Measurements from ENCODE around the gene SIRT2. TPM values are rescaled to one million over a fixed set of nuclear protein-coding genes. Genes with fewer than 3 reads are reported as not detected.
A peak's percentile ranks its signal among the peaks of the same experiment; 100 is the strongest.
"Not testable (repeated sequence)": the region's sequence is repeated elsewhere in the genome, so short reads cannot be mapped to it uniquely, and the experiment has no call there.

Gene SIRT2
- total RNA-seq, 1 donor from 2014 or later, result 60.1 TPM

GRCh38 chr19:38868551-38868950 is 30.9 kb downstream of the SIRT2 start:
- Histone ChIP-seq H3K4me3 (no peak overlapping the region), H3K4me1 (peaks cover 36% of the 10 kb centered on the region), H3K27ac (no peak overlapping the region), H3K27me3 (ENCODE audit: low read depth) (no peaks in the 10 kb centered on the region), H3K9me3 (no peaks in the 10 kb centered on the region), H3K36me3 (no peaks in the 10 kb centered on the region)
- no peak for DNase-seq
- ATAC-seq, result no peak
- intact Hi-C loops (cut with DNase I), result no loop called here
- no peak for TF ChIP-seq CTCF (IDR thresholded peaks at IDR 0.05)

- no peaks in the 10 kb centered on the region for H3K27me3 ChIP-seq (ENCODE audit: low read depth)
- H3K36me3 ChIP-seq, result no peaks in the 10 kb centered on the region
- DNase-seq (no peak), ATAC-seq (no peak)
- H3K27ac ChIP-seq, result no peak overlapping the region
- intact Hi-C loops (cut with DNase I), result no loop called here
- H3K9me3 ChIP-seq, result no peaks in the 10 kb centered on the region
- H3K4me1 ChIP-seq, result peaks cover 47% of the 10 kb centered on the region
- H3K4me3 ChIP-seq, result no peak overlapping the region
- TF ChIP-seq CTCF (IDR thresholded peaks at IDR 0.05), result no peak
Observed at GRCh38 chr19:38867171-38867780, 32.1 kb downstream of the SIRT2 start.

- no peak for DNase-seq
- no peaks in the 10 kb centered on the region for H3K9me3 ChIP-seq
- H3K4me3 ChIP-seq, result no peak overlapping the region
- TF ChIP-seq CTCF (IDR thresholded peaks at IDR 0.05), result no peak
- H3K27me3 ChIP-seq (ENCODE audit: low read depth), result no peaks in the 10 kb centered on the region
- no peaks in the 10 kb centered on the region for H3K36me3 ChIP-seq
- peaks cover 36% of the 10 kb centered on the region for H3K4me1 ChIP-seq
- peak in 1 of 2 donors; percentile 41 for ATAC-seq
- peak overlapping the region; percentile 36 for H3K27ac ChIP-seq
- intact Hi-C loops (cut with DNase I), result no loop called here
Observed at GRCh38 chr19:38862321-38863059, 36.9 kb downstream of the SIRT2 start.

GRCh38 chr19:38861368-38861767 is 38.0 kb downstream of the SIRT2 start:
- Histone ChIP-seq H3K4me3 (no peak overlapping the region), H3K27ac (no peak overlapping the region), H3K9me3 (no peaks in the 10 kb centered on the region), H3K27me3 (ENCODE audit: low read depth) (no peaks in the 10 kb centered on the region), H3K4me1 (peaks cover 36% of the 10 kb centered on the region), H3K36me3 (no peaks in the 10 kb centered on the region)
- intact Hi-C loops (cut with DNase I), result no loop called here
- TF ChIP-seq CTCF (IDR thresholded peaks at IDR 0.05), result no peak
- DNase-seq (no peak), ATAC-seq (no peak)

- H3K9me3 ChIP-seq; DNase-seq; intact Hi-C loops (cut with DNase I); ATAC-seq; H3K27ac ChIP-seq; H3K36me3 ChIP-seq; H3K27me3 ChIP-seq (ENCODE audit: low read depth); H3K4me3 ChIP-seq: not testable (repeated sequence)
- peaks cover 28% of the 10 kb centered on the region for H3K4me1 ChIP-seq
Observed at GRCh38 chr19:38859631-38860204, 39.7 kb downstream of the SIRT2 start.

GRCh38 chr19:38856813-38857212 is 42.6 kb downstream of the SIRT2 start:
- H3K9me3 ChIP-seq, result no peaks in the 10 kb centered on the region
- peaks cover 8% of the 10 kb centered on the region for H3K4me1 ChIP-seq
- no peak for TF ChIP-seq CTCF (IDR thresholded peaks at IDR 0.05)
- H3K4me3 ChIP-seq, result no peak overlapping the region
- ATAC-seq, result no peak
- no peak for DNase-seq
- intact Hi-C loops (cut with DNase I), result no loop called here
- H3K36me3 ChIP-seq, result no peaks in the 10 kb centered on the region
- H3K27ac ChIP-seq, result no peak overlapping the region
- no peaks in the 10 kb centered on the region for H3K27me3 ChIP-seq (ENCODE audit: low read depth)

GRCh38 chr19:38855751-38856150 is 43.7 kb downstream of the SIRT2 start:
- H3K9me3 ChIP-seq; H3K4me3 ChIP-seq; H3K27me3 ChIP-seq (ENCODE audit: low read depth); H3K36me3 ChIP-seq; DNase-seq; H3K4me1 ChIP-seq; ATAC-seq; intact Hi-C loops (cut with DNase I); H3K27ac ChIP-seq: not testable (repeated sequence)

GRCh38 chr19:38854961-38855360 is 44.5 kb downstream of the SIRT2 start:
- DNase-seq; H3K27ac ChIP-seq; intact Hi-C loops (cut with DNase I); H3K27me3 ChIP-seq (ENCODE audit: low read depth); H3K36me3 ChIP-seq; H3K9me3 ChIP-seq; ATAC-seq; H3K4me3 ChIP-seq; H3K4me1 ChIP-seq: not testable (repeated sequence)
